Ovary (tissue), 9 donors: Measurements from ENCODE around the gene BUD23. TPM values are rescaled to one million over a fixed set of nuclear protein-coding genes. Genes with fewer than 3 reads are reported as not detected.

ENCODE experiments used
- DNase-seq, 5 donors: peaks; one replicate each; pipeline ENCODE4 v3.0.0-alpha.2; 2019 to 2020
- H3K27ac ChIP-seq, 2 donors: fragments of 200-600 bp; one replicate each; pipeline versions ENCODE4 v1.5.1 to v1.8.0; 2019 to 2022
- H3K27me3 ChIP-seq: fragments of 200-600 bp; one replicate; pipeline ENCODE4 v1.8.0; 2022
- H3K36me3 ChIP-seq: fragments of 200-600 bp; sonication (generic); one replicate; pipeline ENCODE4 v1.5.1; 2019
- H3K4me1 ChIP-seq: one replicate; pipeline ENCODE4 v1.8.1; 2013; ENCODE audit warnings: mild to moderate bottlenecking, moderate library complexity; ENCODE audit not compliant: insufficient read depth
- H3K4me3 ChIP-seq: fragments of 200-600 bp; sonication (generic); one replicate; pipeline ENCODE4 v1.5.1; 2017
- H3K9me3 ChIP-seq, 2 donors: fragments of 200-600 bp in 1 of 2; sonication (generic) in 1 of 2; one replicate each; pipeline versions ENCODE4 v1.5.1 to v1.8.1; 2013 to 2019; ENCODE audit warnings: mild to moderate bottlenecking in 1 of 2, moderate library complexity in 1 of 2
- CTCF ChIP-seq, 3 donors: fragments of 450-650 bp in 2 of 3; fragments of 200-600 bp in 1 of 3; IDR thresholded peaks; one replicate each; pipeline versions ENCODE4 v1.5.1 to v1.8.0; 2016 to 2022; ENCODE audit warnings: antibody characterized with exemption in 3 of 3, mild to moderate bottlenecking in 1 of 3
- EP300 ChIP-seq: sonication (generic); formaldehyde crosslinking; IDR thresholded peaks from one replicate; pipeline ENCODE4 v1.6.1; 2017; ENCODE audit warnings: antibody characterized with exemption
- POLR2A ChIP-seq: fragments of 450-650 bp; IDR thresholded peaks from one replicate; pipeline ENCODE4 v1.6.1; 2017; ENCODE audit warnings: antibody characterized with exemption, mild to moderate bottlenecking, moderate library complexity
- WGBS, 3 donors: extraction: QIAGEN DNeasy Blood & Tissue Kit in 1 of 3; methylation state at CpG; one replicate each; pipeline versions ENCODE4 v1.1.5 to v1.1.7; 2013 to 2017; 5-methylcytosine and 5-hydroxymethylcytosine counted together
- intact Hi-C, 4 donors: fragments of 100-400 bp; cut with DNase I; formaldehyde crosslinking; loops; one replicate each; pipeline versions ENCODE4 v1.11.0 to v1.15.1; 2022 to 2023
- polyA plus RNA-seq, 2 donors: library from polyadenylated mRNA; stranded (reverse); fragments of 200-250 nt in 1 of 2; fragments of 350-450 nt in 1 of 2; fragmentation: Illumina TruSeq in 1 of 2; extraction: RNeasy Lipid Tissue Mini Kit (QIAGEN cat#74804) in 1 of 2; gene quantifications; one replicate each; pipeline ENCODE4 v1.2.3, GENCODE V29; 2013 to 2014
- total RNA-seq, 7 donors: library from RNA; depleted of rRNA in 2 of 7; stranded (reverse); fragments of >200 nt in 2 of 7; fragmentation: NEBNext Ultra II Directional in 3 of 7; extraction: Animal tissue kit (Norgen Biotek cat#: 25700) in 3 of 7; gene quantifications; one replicate each; pipeline versions ENCODE4 v1.1.0 to v1.2.4, GENCODE V29; 2016 to 2023
- donor health status: DM: no; HTN: no; CAD: no; lungs with moderate emphysema.
- donor health status: DM: no; HTN: no; CAD: no.
- donor health status: Bipolar disorder and iron deficiency.
- donor health status: DM: yes; HTN: yes; CAD: no.
- donor health status: DM: no; HTN: no; CAD: no.
- donor health status: DM: yes; HTN: yes; CAD: no.

Gene BUD23
- total and polyA plus RNA-seq, 9 donors = 19.8 to 62.9 (median 52.3) TPM

- Histone ChIP-seq H3K27ac (no peak overlapping the region), H3K9me3 (no peaks in the 10 kb centered on the region), H3K4me1 (peaks cover 3% of the 10 kb centered on the region), H3K4me3 (no peak overlapping the region), H3K27me3 (no peaks in the 10 kb centered on the region), H3K36me3 (no peaks in the 10 kb centered on the region)
- no peak for TF ChIP-seq CTCF (IDR thresholded peaks at IDR 0.05)
- no peak for TF ChIP-seq POLR2A
- TF ChIP-seq EP300 = no peak
- 68 to 69% (median 68%) methylated on average over 2 of the region's 2 CpGs for WGBS, 3 donors
- no peak for DNase-seq
- intact Hi-C loops = no loop called here
These were observed 40.6 kb upstream of the BUD23 start for GRCh38 chr7:73642834-73643233.

GRCh38 chr7:73644688-73645286 is 38.6 kb upstream of the BUD23 start:
- Histone ChIP-seq H3K4me1 (peaks cover 3% of the 10 kb centered on the region), H3K4me3 (no peak overlapping the region), H3K9me3 (no peaks in the 10 kb centered on the region), H3K36me3 (no peaks in the 10 kb centered on the region), H3K27ac (no peak overlapping the region), H3K27me3 (no peaks in the 10 kb centered on the region)
- WGBS, 3 donors = 52 to 55% (median 52%) methylated on average over 5 of the region's 5 CpGs
- intact Hi-C loops = no loop called here
- no peak for TF ChIP-seq CTCF (IDR thresholded peaks at IDR 0.05)
- no peak for TF ChIP-seq POLR2A
- no peak for DNase-seq

- no peak for TF ChIP-seq POLR2A
- TF ChIP-seq CTCF (IDR thresholded peaks at IDR 0.05) = no peak
- TF ChIP-seq EP300 = no peak
- DNase-seq = no peak
- 10 to 34% (median 10%) methylated on average over 4 of the region's 4 CpGs for whole genome bisulfite sequencing, 3 donors
- Histone ChIP-seq H3K9me3 (no peaks in the 10 kb centered on the region), H3K27me3 (no peaks in the 10 kb centered on the region), H3K36me3 (no peaks in the 10 kb centered on the region), H3K27ac (no peak overlapping the region), H3K4me1 (peaks cover 3% of the 10 kb centered on the region), H3K4me3 (no peak overlapping the region)
- intact Hi-C loops = no loop called here
These were observed 37.7 kb upstream of the BUD23 start for GRCh38 chr7:73645643-73646174.

GRCh38 chr7:73646785-73647724 is 36.3 kb upstream of the BUD23 start:
- H3K4me1 ChIP-seq = peaks cover 3% of the 10 kb centered on the region
- DNase-seq = no peak
- no peaks in the 10 kb centered on the region for H3K27me3 ChIP-seq
- intact Hi-C loops = no loop called here
- no peak overlapping the region for H3K27ac ChIP-seq
- WGBS, 3 donors = 41 to 43% (median 42%) methylated on average over 16 of the region's 16 CpGs
- no peaks in the 10 kb centered on the region for H3K36me3 ChIP-seq
- H3K9me3 ChIP-seq = no peaks in the 10 kb centered on the region
- no peak for TF ChIP-seq CTCF (IDR thresholded peaks at IDR 0.05)
- TF ChIP-seq EP300 = no peak
- no peak for TF ChIP-seq POLR2A
- H3K4me3 ChIP-seq = no peak overlapping the region
